HuH-7.5 (cell line): Measurements from ENCODE around the gene MYH16.
"Not testable (repeated sequence)": the region's sequence is repeated elsewhere in the genome, so short reads cannot be mapped to it uniquely, and the experiment has no call there.

Source experiments
- DNase-seq: peaks from one replicate; pipeline ENCODE4 v3.0.0; 2011; ENCODE audit warnings: low spot score

MYH16 gene

GRCh38 chr7:99355098-99355497 lies 82.5 kb downstream of the MYH16 start:
- no peak for DNase-seq

GRCh38 chr7:99357701-99358490 lies 85.3 kb downstream of the MYH16 start:
- no peak for DNase-seq

- DNase-seq, result not testable (repeated sequence)
Observed at GRCh38 chr7:99358521-99358920, 85.9 kb downstream of the MYH16 start.

GRCh38 chr7:99359465-99360154 lies 87.0 kb downstream of the MYH16 start:
- no peak for DNase-seq
